Measurements from ENCODE around the gene RPP14. TPM values are rescaled to one million over a fixed set of nuclear protein-coding genes. Genes with fewer than 3 reads are reported as not detected.
A peak's percentile ranks its signal among the peaks of the same experiment; 100 is the strongest.

The RPP14 gene
- total and polyA plus RNA-seq, 7 experiments from 2014 or later, result 6.8 to 21.6 (median 14.9) TPM

DNA sequence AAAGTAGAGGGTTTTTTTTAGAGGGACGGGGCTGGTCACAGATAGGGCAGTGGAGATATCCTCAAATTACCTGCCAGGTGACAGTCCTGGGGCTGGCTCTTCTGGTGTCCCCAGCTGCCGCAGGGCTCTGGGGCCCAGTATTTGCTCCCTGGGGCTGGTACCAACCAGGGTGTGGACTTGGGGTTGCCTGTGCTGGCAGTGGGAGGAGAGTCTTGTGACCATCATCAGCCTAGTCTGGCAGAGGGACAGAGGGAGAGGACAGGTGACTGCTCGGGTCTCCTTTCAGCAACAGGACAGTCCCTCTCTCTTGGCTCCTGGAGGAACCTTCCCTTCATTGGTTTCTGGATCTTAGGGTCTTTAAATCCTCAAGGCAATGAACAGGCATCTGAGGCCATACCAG, 7.9 kb upstream of the RPP14 start:
- DNase-seq, result no peak
- Histone ChIP-seq H3K36me3 (ENCODE audit: control insufficient read depth in 2 of 3, insufficient read depth in 3 of 3, low read length in 3 of 3) (peaks cover 0 to 3% (median 0%) of the 10 kb centered on the region in 3 experiments), H3K27me3 (ENCODE audit: control insufficient read depth in 2 of 2, insufficient read depth in 2 of 2, low read length in 2 of 2) (no peaks in the 10 kb centered on the region), H3K4me3 (ENCODE audit: low read length) (no peak overlapping the region), H3K4me1 (ENCODE audit: control insufficient read depth in 2 of 2, insufficient read depth in 2 of 2, low read length in 2 of 2) (no peaks in the 10 kb centered on the region), H3K27ac (ENCODE audit: low read depth, low read length) (no peak overlapping the region), H3K9me3 (ENCODE audit: control insufficient read depth in 2 of 3, low read length in 3 of 3) (no peaks in the 10 kb centered on the region)
- ChIA-PET CTCF (no interaction called here), POLR2A (no interaction called here)
- H3K4me1 Mint-ChIP-seq, result peaks cover 0 to 1% (median 0%) of the 10 kb centered on the region in 7 donors
- intact Hi-C loops (cut with micrococcal nuclease), result no loop called here
- ATAC-seq, result no peak
- H3K27ac Mint-ChIP-seq, result no peak overlapping the region
- peaks cover 0 to 9% (median 3%) of the 10 kb centered on the region in 5 donors for H3K36me3 Mint-ChIP-seq
- H3K9me3 Mint-ChIP-seq, result peaks cover 0 to 12% (median 4%) of the 10 kb centered on the region in 11 donors
- peaks cover 20 to 28% (median 25%) of the 10 kb centered on the region in 5 donors for H3K27me3 Mint-ChIP-seq
- no peak overlapping the region for H3K4me3 Mint-ChIP-seq

DNA sequence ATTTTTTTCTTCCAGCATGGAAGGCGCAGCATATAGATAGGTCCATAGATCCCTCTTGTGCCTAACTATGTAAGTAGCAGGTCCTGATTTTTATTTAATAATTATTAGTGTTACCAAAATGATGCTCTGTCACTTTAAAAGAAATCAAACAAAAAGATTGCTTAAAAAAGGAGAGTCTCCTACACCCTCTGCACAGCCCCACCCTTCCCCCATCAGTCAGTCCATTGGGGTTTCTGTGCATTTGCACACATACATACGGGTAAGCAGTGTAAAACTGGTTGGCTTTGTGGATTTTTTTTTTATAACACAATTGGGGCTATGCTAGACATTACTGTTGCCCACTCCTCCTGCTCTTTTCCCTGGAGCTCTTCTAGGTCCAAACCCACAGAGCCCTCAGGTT, 7.0 kb upstream of the RPP14 start:
- Mint-ChIP-seq H3K27me3 (peaks cover 20 to 28% (median 25%) of the 10 kb centered on the region in 5 donors), H3K36me3 (peaks cover 0 to 7% (median 1%) of the 10 kb centered on the region in 5 donors)

GRCh38 chr3:58299839-58300516, 6.1 kb upstream of the RPP14 start:
- ATAC-seq (peak; percentile 38), DNase-seq (no peak)
- Histone ChIP-seq H3K36me3 (ENCODE audit: control insufficient read depth in 2 of 3, insufficient read depth in 3 of 3, low read length in 3 of 3) (no peaks in the 10 kb centered on the region), H3K27ac (ENCODE audit: low read depth, low read length) (no peak overlapping the region), H3K27me3 (ENCODE audit: control insufficient read depth in 2 of 2, insufficient read depth in 2 of 2, low read length in 2 of 2) (no peaks in the 10 kb centered on the region), H3K4me1 (ENCODE audit: control insufficient read depth in 2 of 2, insufficient read depth in 2 of 2, low read length in 2 of 2) (no peaks in the 10 kb centered on the region), H3K9me3 (ENCODE audit: control insufficient read depth in 2 of 3, low read length in 3 of 3) (no peaks in the 10 kb centered on the region), H3K4me3 (ENCODE audit: low read length) (no peak overlapping the region)
- H3K4me3 Mint-ChIP-seq, result no peak overlapping the region
- peaks cover 0 to 1% (median 0%) of the 10 kb centered on the region in 7 donors for H3K4me1 Mint-ChIP-seq
- peaks cover 0 to 12% (median 4%) of the 10 kb centered on the region in 11 donors for H3K9me3 Mint-ChIP-seq
- H3K27ac Mint-ChIP-seq, result no peak overlapping the region
- H3K27me3 Mint-ChIP-seq, result peaks cover 20 to 28% (median 25%) of the 10 kb centered on the region in 5 donors
- ChIA-PET POLR2A (no interaction called here), CTCF (interaction anchor here (0.6 to 1.4 kb wide), 2 partner anchors 112 to 196 kb away, joined by 3 to 5 read pairs; no protein-coding TSS in a partner anchor)
- intact Hi-C loops (cut with micrococcal nuclease), result loop anchor here (1.0 kb wide), 1 partner anchor 113 kb away; no protein-coding TSS in a partner anchor
- peaks cover 0 to 6% (median 0%) of the 10 kb centered on the region in 5 donors for H3K36me3 Mint-ChIP-seq

More for the DNA sequence above, 7.0 kb upstream of the RPP14 start:
- no peaks in the 10 kb centered on the region for H3K27me3 ChIP-seq (ENCODE audit: control insufficient read depth in 2 of 2, insufficient read depth in 2 of 2, low read length in 2 of 2)
- no peak for DNase-seq
- H3K9me3 Mint-ChIP-seq, result peaks cover 0 to 12% (median 4%) of the 10 kb centered on the region in 11 donors
- no peak overlapping the region for H3K27ac ChIP-seq (ENCODE audit: low read depth, low read length)
- H3K27ac Mint-ChIP-seq, result no peak overlapping the region
- no peaks in the 10 kb centered on the region for H3K9me3 ChIP-seq (ENCODE audit: control insufficient read depth in 2 of 3, low read length in 3 of 3)
- H3K4me1 Mint-ChIP-seq, result peaks cover 0 to 1% (median 0%) of the 10 kb centered on the region in 7 donors
- no peak overlapping the region for H3K4me3 ChIP-seq (ENCODE audit: low read length)
- H3K36me3 ChIP-seq (ENCODE audit: control insufficient read depth in 2 of 3, insufficient read depth in 3 of 3, low read length in 3 of 3), result no peaks in the 10 kb centered on the region
- ChIA-PET POLR2A (no interaction called here), CTCF (interaction anchor here (1.4 kb wide), 1 partner anchor 111 kb away, joined by 5 read pairs; no protein-coding TSS in a partner anchor)
- no peaks in the 10 kb centered on the region for H3K4me1 ChIP-seq (ENCODE audit: control insufficient read depth in 2 of 2, insufficient read depth in 2 of 2, low read length in 2 of 2)
- intact Hi-C loops (cut with micrococcal nuclease), result no loop called here
- H3K4me3 Mint-ChIP-seq, result no peak overlapping the region
- ATAC-seq, result no peak

- DNase-seq, result peak in 7 of 9 donors; percentile 11 to 57 (median 40)
Measured at GRCh38 chr3:58307639-58308215, 1.7 kb downstream of the RPP14 start.

DNA sequence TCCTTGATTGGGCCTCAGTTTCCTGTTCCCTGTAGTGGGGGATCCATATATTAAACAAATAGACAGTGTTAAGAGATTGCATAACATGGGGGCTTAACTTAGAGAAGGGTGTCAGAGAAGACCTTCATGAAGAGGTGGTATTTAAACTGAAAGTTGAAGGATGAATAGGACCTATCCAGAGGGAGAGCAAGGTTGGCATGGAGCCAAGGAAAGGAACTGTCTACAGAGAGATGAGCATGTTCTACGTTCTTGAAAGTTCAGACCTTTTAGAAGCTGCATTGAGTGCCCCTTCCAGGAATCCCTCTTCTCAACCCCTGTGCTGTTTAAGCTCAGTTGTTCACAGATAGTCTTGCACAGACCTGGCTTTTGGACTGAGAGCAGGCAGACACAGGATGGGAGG, 2.7 kb downstream of the RPP14 start:
- H3K36me3 Mint-ChIP-seq, result peaks cover 0 to 19% (median 9%) of the 10 kb centered on the region in 5 donors
- peaks cover 21 to 24% of the 10 kb centered on the region in 2 donors for H3K4me1 ChIP-seq (ENCODE audit: control insufficient read depth in 2 of 2, insufficient read depth in 2 of 2, low read length in 2 of 2)
- intact Hi-C loops (cut with micrococcal nuclease), result loop anchor here in 1 of 2 donors (5.0 kb wide), 1 partner anchor 279 kb away; no protein-coding TSS in a partner anchor
- no peaks in the 10 kb centered on the region for H3K27me3 ChIP-seq (ENCODE audit: control insufficient read depth in 2 of 2, insufficient read depth in 2 of 2, low read length in 2 of 2)
- H3K27ac ChIP-seq (ENCODE audit: low read depth, low read length), result peak overlapping the region; percentile 98
- H3K27ac Mint-ChIP-seq, result peak overlapping the region; percentile 7 to 100 (median 51)
- DNase-seq, result no peak
- ChIA-PET CTCF (interaction anchor here (0.6 to 4.3 kb wide), 6 partner anchors 9 to 908 kb away, joined by 3 to 42 read pairs (median 7); no protein-coding TSS in a partner anchor), POLR2A (interaction anchor here (1.8 to 4.0 kb wide), 2 partner anchors 13 to 23 kb away, joined by 5 to 29 read pairs; partner anchors contain the start of gene PXK)
- no peak overlapping the region for H3K4me3 ChIP-seq (ENCODE audit: low read length)
- peak overlapping the region in 9 of 10 donors; percentile 39 to 99 (median 95) for H3K4me3 Mint-ChIP-seq
- H3K9me3 ChIP-seq (ENCODE audit: control insufficient read depth in 2 of 3, low read length in 3 of 3), result no peaks in the 10 kb centered on the region
- peaks cover 28 to 55% (median 41%) of the 10 kb centered on the region in 7 donors for H3K4me1 Mint-ChIP-seq
- H3K27me3 Mint-ChIP-seq, result no peaks in the 10 kb centered on the region
- no peak for ATAC-seq
- H3K36me3 ChIP-seq (ENCODE audit: control insufficient read depth in 2 of 3, insufficient read depth in 3 of 3, low read length in 3 of 3), result peaks cover 0 to 38% (median 15%) of the 10 kb centered on the region in 3 experiments
- peaks cover 0 to 3% (median 0%) of the 10 kb centered on the region in 11 donors for H3K9me3 Mint-ChIP-seq

More at GRCh38 chr3:58307639-58308215, 1.7 kb downstream of the RPP14 start:
- peak overlapping the region; percentile 38 to 100 (median 99) for H3K27ac Mint-ChIP-seq
- Histone ChIP-seq H3K27ac (ENCODE audit: low read depth, low read length) (peak overlapping the region; percentile 98), H3K9me3 (ENCODE audit: control insufficient read depth in 2 of 3, low read length in 3 of 3) (no peaks in the 10 kb centered on the region), H3K4me1 (ENCODE audit: control insufficient read depth in 2 of 2, insufficient read depth in 2 of 2, low read length in 2 of 2) (peaks cover 21 to 24% of the 10 kb centered on the region in 2 donors), H3K36me3 (ENCODE audit: control insufficient read depth in 2 of 3, insufficient read depth in 3 of 3, low read length in 3 of 3) (peaks cover 0 to 28% (median 14%) of the 10 kb centered on the region in 3 experiments), H3K4me3 (ENCODE audit: low read length) (peak overlapping the region; percentile 90), H3K27me3 (ENCODE audit: control insufficient read depth in 2 of 2, insufficient read depth in 2 of 2, low read length in 2 of 2) (no peaks in the 10 kb centered on the region)
- H3K9me3 Mint-ChIP-seq, result peaks cover 0 to 3% (median 0%) of the 10 kb centered on the region in 11 donors
- ChIA-PET CTCF (interaction anchor here (0.6 to 4.3 kb wide), 11 partner anchors 10 to 1006 kb away, joined by 3 to 42 read pairs (median 6); partner anchors contain the start of gene PXK), POLR2A (interaction anchor here (1.8 to 4.0 kb wide), 5 partner anchors 14 to 185 kb away, joined by 5 to 29 read pairs (median 7); partner anchors contain the start of genes KCTD6 and PXK)
- H3K36me3 Mint-ChIP-seq, result peaks cover 0 to 17% (median 9%) of the 10 kb centered on the region in 5 donors
- peak overlapping the region; percentile 94 to 99 (median 97) for H3K4me3 Mint-ChIP-seq
- no peak for ATAC-seq
- no peaks in the 10 kb centered on the region for H3K27me3 Mint-ChIP-seq
- peaks cover 28 to 48% (median 38%) of the 10 kb centered on the region in 7 donors for H3K4me1 Mint-ChIP-seq
- intact Hi-C loops (cut with micrococcal nuclease), result loop anchor here (1.0 to 5.0 kb wide), 11 partner anchors 25 to 1625 kb away; partner anchors contain the start of genes CFAP20DC (in 1 of the 2), FLNB (in 1 of the 2), PXK (in 1 of the 2) and SLMAP (in 1 of the 2)

- H3K27ac ChIP-seq (ENCODE audit: low read depth, low read length), result no peak overlapping the region
- H3K27me3 ChIP-seq (ENCODE audit: control insufficient read depth in 2 of 2, insufficient read depth in 2 of 2, low read length in 2 of 2), result no peaks in the 10 kb centered on the region
- Mint-ChIP-seq H3K27ac (peak overlapping the region in 2 of 9 donors; percentile 17 to 24), H3K36me3 (peaks cover 7 to 26% (median 10%) of the 10 kb centered on the region in 5 donors), H3K4me1 (peaks cover 3 to 23% (median 13%) of the 10 kb centered on the region in 7 donors), H3K4me3 (no peak overlapping the region), H3K9me3 (no peaks in the 10 kb centered on the region), H3K27me3 (no peaks in the 10 kb centered on the region)
- POLR2A ChIA-PET, result interaction anchor here (1.1 kb wide), 1 partner anchor 12 kb away, joined by 3 read pairs; the partner anchor contains the start of genes HTD2 and RPP14
- no peaks in the 10 kb centered on the region for H3K9me3 ChIP-seq (ENCODE audit: control insufficient read depth in 2 of 3, low read length in 3 of 3)
- CTCF ChIA-PET, result interaction anchor here (4.8 kb wide), 1 partner anchor 10 kb away, joined by 42 read pairs; the partner anchor contains the start of genes HTD2 and RPP14
- H3K36me3 ChIP-seq (ENCODE audit: control insufficient read depth in 2 of 3, insufficient read depth in 3 of 3, low read length in 3 of 3), result peaks cover 0 to 56% (median 6%) of the 10 kb centered on the region in 3 experiments
- intact Hi-C loops (cut with micrococcal nuclease), result no loop called here
- no peak for ATAC-seq
- no peak for DNase-seq
- H3K4me1 ChIP-seq (ENCODE audit: control insufficient read depth in 2 of 2, insufficient read depth in 2 of 2, low read length in 2 of 2), result no peaks in the 10 kb centered on the region
- no peak overlapping the region for H3K4me3 ChIP-seq (ENCODE audit: low read length)
Measured at GRCh38 chr3:58317811-58318210, 11.8 kb downstream of the RPP14 start.
